ENCODE results near the gene CNTD1.

CNTD1 gene

GRCh38 chr17:42760652-42761581, 37.7 kb upstream of the CNTD1 start, which contains the start of gene RAMP2:
Gene RAMP2, plus strand, starts transcription at chr17:42761227. Its CDS starts 35 bp downstream, at chr17:42761262.
- no peaks in the 10 kb centered on the region for H3K36me3 ChIP-seq (ENCODE audit: insufficient read depth, low read length)
- H4K20me1 ChIP-seq (ENCODE audit: insufficient read depth, low read length, poor library complexity, severe bottlenecking): no peaks in the 10 kb centered on the region
- no peaks in the 10 kb centered on the region for H3K4me1 ChIP-seq (ENCODE audit: insufficient read depth, low read length, poor library complexity, severe bottlenecking)
- H2AFZ ChIP-seq (ENCODE audit: low read length): no peak within 1 kb of the TSS; the same call in 1 of the 2 replicates
- H3K9me3 ChIP-seq (ENCODE audit: insufficient read depth, low read depth, low read length): no peaks in the 10 kb centered on the region
- no peak within 1 kb of the TSS for H3K4me3 ChIP-seq (ENCODE audit: low read length, poor library complexity, severe bottlenecking)
- H3K9ac ChIP-seq (ENCODE audit: low read depth, low read length, poor library complexity, severe bottlenecking): no peak within 1 kb of the TSS
- no peaks in the 10 kb centered on the region for H3K9me2 ChIP-seq (replicated peaks; ENCODE audit: low read depth, low read length)
- peaks cover 12% of the 10 kb centered on the region for H3K27me3 ChIP-seq (ENCODE audit: insufficient read depth, low read length, poor library complexity, severe bottlenecking)
- no peaks in the 10 kb centered on the region for H3F3A ChIP-seq (ENCODE audit: low read depth)
- no peaks in the 10 kb centered on the region for H3K79me2 ChIP-seq (ENCODE audit: insufficient read depth, low read length)
- no peak for TF ChIP-seq CTCF (conservative IDR thresholded peaks at IDR 0.05; ENCODE audit: low read length)
- no peak for TF ChIP-seq EZH2phosphoT487 (IDR thresholded peaks at IDR 0.05; ENCODE audit: borderline replicate concordance)
- peak within 1 kb of the TSS; percentile 48 for H3K4me2 ChIP-seq (ENCODE audit: low read depth, low read length, poor library complexity, severe bottlenecking)

GRCh38 chr17:42761638-42762037, 37.0 kb upstream of the CNTD1 start:
- Histone ChIP-seq H4K20me1 (ENCODE audit: insufficient read depth, low read length, poor library complexity, severe bottlenecking) (no peaks in the 10 kb centered on the region), H3K27me3 (ENCODE audit: insufficient read depth, low read length, poor library complexity, severe bottlenecking) (peaks cover 12% of the 10 kb centered on the region), H3K9me3 (ENCODE audit: insufficient read depth, low read depth, low read length) (no peaks in the 10 kb centered on the region), H3K79me2 (ENCODE audit: insufficient read depth, low read length) (no peaks in the 10 kb centered on the region), H3K4me2 (ENCODE audit: low read depth, low read length, poor library complexity, severe bottlenecking) (no peak overlapping the region), H3K36me3 (ENCODE audit: insufficient read depth, low read length) (no peaks in the 10 kb centered on the region), H2AFZ (ENCODE audit: low read length) (no peak overlapping the region), H3K9ac (ENCODE audit: low read depth, low read length, poor library complexity, severe bottlenecking) (no peak overlapping the region), H3K4me1 (ENCODE audit: insufficient read depth, low read length, poor library complexity, severe bottlenecking) (no peaks in the 10 kb centered on the region), H3K4me3 (ENCODE audit: low read length, poor library complexity, severe bottlenecking) (no peak overlapping the region), H3F3A (ENCODE audit: low read depth) (no peaks in the 10 kb centered on the region), H3K9me2 (replicated peaks; ENCODE audit: low read depth, low read length) (no peaks in the 10 kb centered on the region)
- TF ChIP-seq EZH2phosphoT487 (IDR thresholded peaks at IDR 0.05; ENCODE audit: borderline replicate concordance) (no peak), CTCF (conservative IDR thresholded peaks at IDR 0.05; ENCODE audit: low read length) (no peak)

- Histone ChIP-seq H3K27me3 (ENCODE audit: insufficient read depth, low read length, poor library complexity, severe bottlenecking) (peaks cover 5% of the 10 kb centered on the region), H2AFZ (ENCODE audit: low read length) (no peak overlapping the region), H3K9ac (ENCODE audit: low read depth, low read length, poor library complexity, severe bottlenecking) (no peak overlapping the region), H3K4me2 (ENCODE audit: low read depth, low read length, poor library complexity, severe bottlenecking) (no peak overlapping the region), H3K4me1 (ENCODE audit: insufficient read depth, low read length, poor library complexity, severe bottlenecking) (no peaks in the 10 kb centered on the region), H3K79me2 (ENCODE audit: insufficient read depth, low read length) (no peaks in the 10 kb centered on the region), H3K36me3 (ENCODE audit: insufficient read depth, low read length) (no peaks in the 10 kb centered on the region), H3K9me2 (replicated peaks; ENCODE audit: low read depth, low read length) (no peaks in the 10 kb centered on the region), H4K20me1 (ENCODE audit: insufficient read depth, low read length, poor library complexity, severe bottlenecking) (no peaks in the 10 kb centered on the region), H3K9me3 (ENCODE audit: insufficient read depth, low read depth, low read length) (no peaks in the 10 kb centered on the region), H3F3A (ENCODE audit: low read depth) (no peaks in the 10 kb centered on the region), H3K4me3 (ENCODE audit: low read length, poor library complexity, severe bottlenecking) (no peak overlapping the region)
- TF ChIP-seq CTCF (conservative IDR thresholded peaks at IDR 0.05; ENCODE audit: low read length): no peak
- TF ChIP-seq EZH2phosphoT487 (IDR thresholded peaks at IDR 0.05; ENCODE audit: borderline replicate concordance): no peak
These were observed 32.5 kb upstream of the CNTD1 start for GRCh38 chr17:42766124-42766523.

All from Loucy (cell line).